ENCODE measurements around the gene TRPT1.

Gene TRPT1

DNA sequence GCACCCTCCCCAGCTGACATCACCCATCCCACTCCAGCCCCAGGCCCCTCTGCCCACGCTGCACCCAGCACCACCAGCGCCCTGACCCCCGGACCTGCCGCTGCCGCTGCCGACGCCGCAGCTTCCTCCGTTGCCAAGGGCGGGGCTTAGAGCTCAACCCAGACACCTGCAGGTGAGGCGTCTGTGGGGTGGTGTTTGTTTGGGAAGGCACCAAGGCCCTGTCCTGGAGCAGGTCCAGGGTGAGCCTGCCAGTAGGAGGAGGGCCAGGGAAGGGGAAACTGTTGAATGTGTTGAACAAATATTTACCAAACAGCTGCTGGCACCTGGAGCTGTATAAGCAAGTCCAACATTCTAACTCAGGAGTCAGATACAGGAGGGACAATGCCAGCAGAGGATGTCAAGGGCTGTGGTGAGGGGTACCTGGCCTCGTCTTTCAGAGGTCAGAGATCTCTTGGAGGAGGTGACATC lies 11.5 kb upstream of the TRPT1 start:
- no peaks in the 10 kb centered on the region for H3K9me3 Mint-ChIP-seq
- ATAC-seq (replicated peaks; ENCODE audit: extremely low read depth, poor library complexity, severe bottlenecking): no peak
- DNase-seq (ENCODE audit: low spot score in 2 of 2): no peak
- no peaks in the 10 kb centered on the region for H3K27me3 Mint-ChIP-seq
- peaks cover 24% of the 10 kb centered on the region for H3K4me1 Mint-ChIP-seq
- no peak overlapping the region for H3K27ac Mint-ChIP-seq (ENCODE audit: low read depth)
- peak overlapping the region; percentile 20 for H3K4me3 Mint-ChIP-seq
- peaks cover 27% of the 10 kb centered on the region for H3K36me3 Mint-ChIP-seq (ENCODE audit: insufficient read depth)

DNA sequence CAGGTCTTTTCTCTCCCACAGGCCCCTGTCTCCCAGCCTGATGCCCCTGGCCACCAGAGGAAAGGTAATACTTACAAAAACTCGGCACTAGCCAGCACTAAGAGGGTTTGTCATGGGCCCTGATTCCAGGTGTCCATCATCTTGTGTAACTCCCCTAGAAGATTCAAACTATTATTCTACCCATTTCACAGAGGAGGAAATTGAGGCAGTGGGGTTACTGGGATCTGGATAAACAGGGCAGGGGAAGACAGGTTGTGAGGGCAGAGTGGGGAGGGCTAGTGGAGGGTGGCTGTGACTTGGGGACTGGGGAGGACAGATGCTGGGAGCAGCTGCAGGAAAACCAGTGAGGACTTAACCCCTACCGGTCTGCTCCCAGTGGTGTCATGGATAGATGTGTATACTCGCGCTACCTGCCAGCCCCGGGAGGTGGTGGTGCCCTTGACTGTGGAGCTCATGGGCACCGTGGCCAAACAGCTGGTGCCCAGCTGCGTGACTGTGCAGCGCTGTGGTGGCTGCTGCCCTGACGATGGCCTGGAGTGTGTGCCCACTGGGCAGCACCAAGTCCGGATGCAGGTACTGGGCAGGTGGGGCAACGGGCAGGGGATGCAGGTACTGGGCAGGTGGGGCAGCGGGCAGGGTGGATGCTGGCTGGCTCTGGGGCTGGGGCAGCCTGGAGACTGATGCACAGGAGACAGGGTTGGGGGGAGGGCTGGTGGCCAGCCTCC lies 9.6 kb upstream of the TRPT1 start:
- peaks cover 25% of the 10 kb centered on the region for H3K4me1 Mint-ChIP-seq
- no peaks in the 10 kb centered on the region for H3K27me3 Mint-ChIP-seq
- ATAC-seq (replicated peaks; ENCODE audit: extremely low read depth, poor library complexity, severe bottlenecking) (no peak), DNase-seq (ENCODE audit: low spot score in 2 of 2) (no peak)
- peak overlapping the region; percentile 10 for H3K27ac Mint-ChIP-seq (ENCODE audit: low read depth)
- H3K4me3 Mint-ChIP-seq: peak overlapping the region; percentile 77
- peaks cover 14% of the 10 kb centered on the region for H3K36me3 Mint-ChIP-seq (ENCODE audit: insufficient read depth)
- no peaks in the 10 kb centered on the region for H3K9me3 Mint-ChIP-seq

DNA sequence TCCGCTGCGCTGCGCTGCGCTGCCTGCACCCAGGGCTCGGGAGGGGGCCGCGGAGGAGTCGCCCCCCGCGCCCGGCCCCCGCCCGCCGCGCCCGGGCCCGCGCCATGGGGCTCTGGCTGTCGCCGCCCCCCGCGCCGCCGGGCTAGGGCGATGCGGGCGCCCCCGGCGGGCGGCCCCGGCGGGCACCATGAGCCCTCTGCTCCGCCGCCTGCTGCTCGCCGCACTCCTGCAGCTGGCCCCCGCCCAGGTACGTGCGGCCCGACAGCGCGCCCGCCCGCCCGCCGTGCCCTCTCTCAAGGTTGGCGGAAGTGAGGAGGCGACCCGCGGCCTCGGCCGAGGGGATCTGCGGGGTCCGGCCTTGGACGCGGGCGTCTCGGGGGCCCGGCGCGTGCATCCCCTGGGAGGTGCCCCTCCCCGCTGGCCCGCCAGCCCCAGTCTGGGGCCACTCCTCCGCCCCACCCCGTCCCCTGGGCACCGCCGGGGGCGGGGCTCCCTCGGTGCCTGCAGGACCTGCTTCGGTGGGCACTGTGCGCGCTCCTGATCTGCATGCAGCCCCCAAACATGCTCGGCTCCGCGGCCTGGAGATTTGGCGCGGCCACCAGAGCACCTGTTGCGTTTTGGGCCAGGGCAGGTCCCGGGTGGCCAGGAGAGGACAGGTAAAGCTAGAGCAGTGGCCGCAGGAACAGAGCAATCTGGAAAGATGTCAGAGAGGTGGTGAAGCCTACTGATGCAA lies 8.8 kb upstream of the TRPT1 start:
- Mint-ChIP-seq H3K4me1 (peaks cover 21% of the 10 kb centered on the region), H3K9me3 (no peaks in the 10 kb centered on the region), H3K27me3 (no peaks in the 10 kb centered on the region), H3K4me3 (peak overlapping the region; percentile 77), H3K36me3 (ENCODE audit: insufficient read depth) (peaks cover 12% of the 10 kb centered on the region), H3K27ac (ENCODE audit: low read depth) (peak overlapping the region; percentile 10)
- ATAC-seq (replicated peaks; ENCODE audit: extremely low read depth, poor library complexity, severe bottlenecking) (peak; percentile 68), DNase-seq (ENCODE audit: low spot score in 2 of 2) (no peak)

DNA sequence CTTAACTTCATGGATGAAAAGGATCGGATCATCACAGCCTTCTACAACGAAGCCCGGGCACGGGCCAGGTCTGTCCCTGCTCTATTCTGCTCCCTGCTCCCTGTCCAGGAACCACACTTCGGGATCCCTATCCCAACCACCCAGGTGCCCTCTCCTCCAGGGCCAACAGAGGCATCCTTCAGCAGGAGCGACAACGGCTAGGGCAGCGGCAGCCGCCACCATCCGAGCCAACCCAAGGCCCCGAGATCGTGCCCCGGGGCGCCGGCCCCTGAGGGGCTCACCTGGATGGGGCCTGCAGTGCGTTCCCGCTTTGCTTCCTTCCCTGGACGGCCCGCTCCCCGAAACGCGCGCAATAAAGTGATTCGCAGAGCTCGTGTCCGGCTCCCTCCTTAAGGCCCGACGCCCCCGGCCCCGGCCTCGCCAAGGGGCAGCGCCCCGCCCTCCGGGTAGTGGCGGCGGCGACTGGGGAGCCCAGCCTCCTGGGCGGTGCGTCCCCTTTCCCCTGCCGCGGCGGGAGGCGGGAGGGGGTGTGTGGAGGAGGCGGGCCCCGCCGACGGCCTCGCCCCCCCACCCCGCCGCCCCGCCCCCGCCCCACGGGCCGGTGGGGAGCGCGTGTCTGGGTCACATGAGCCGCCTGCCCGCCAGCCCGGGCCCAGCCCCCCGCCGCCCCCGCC lies 8.1 kb upstream of the TRPT1 start, which contains the start of gene VEGFB:
Gene VEGFB (plus strand): TSS at position 672 of the 674 bp plus-strand sequence. CDS start 250 bp downstream, outside the sequence.
- Mint-ChIP-seq H3K27ac (ENCODE audit: low read depth) (peak within 1 kb of the TSS; percentile 10), H3K4me3 (peak within 1 kb of the TSS; percentile 85), H3K4me1 (peaks cover 27% of the 10 kb centered on the region), H3K27me3 (no peaks in the 10 kb centered on the region), H3K9me3 (no peaks in the 10 kb centered on the region), H3K36me3 (ENCODE audit: insufficient read depth) (peaks cover 10% of the 10 kb centered on the region)
- DNase-seq (ENCODE audit: low spot score in 2 of 2): no peak
- ATAC-seq (replicated peaks; ENCODE audit: extremely low read depth, poor library complexity, severe bottlenecking): peak; percentile 25

DNA sequence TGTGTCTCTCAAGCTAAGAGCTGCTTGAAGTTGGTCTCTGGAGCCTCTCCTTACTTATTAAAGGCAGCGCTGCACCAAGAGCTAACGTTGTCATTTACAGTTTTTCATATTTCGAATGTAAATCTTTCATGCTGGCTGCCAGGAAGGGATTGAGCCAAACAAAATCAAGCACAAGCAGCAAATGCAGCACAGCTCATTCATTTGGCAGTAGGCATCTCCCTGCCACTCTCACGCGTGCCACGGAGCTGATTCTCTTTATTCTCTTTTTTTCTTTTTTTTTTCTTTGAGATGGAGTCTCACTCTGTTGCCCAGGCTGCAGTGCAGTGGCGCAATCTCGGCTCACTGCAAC lies 7.0 kb upstream of the TRPT1 start:
- DNase-seq (ENCODE audit: low spot score in 2 of 2): no peak
- Mint-ChIP-seq H3K9me3 (no peaks in the 10 kb centered on the region), H3K36me3 (ENCODE audit: insufficient read depth) (peaks cover 8% of the 10 kb centered on the region), H3K4me1 (peaks cover 27% of the 10 kb centered on the region), H3K27ac (ENCODE audit: low read depth) (no peak overlapping the region), H3K27me3 (no peaks in the 10 kb centered on the region), H3K4me3 (peak overlapping the region; percentile 85)
- no peak for ATAC-seq (replicated peaks; ENCODE audit: extremely low read depth, poor library complexity, severe bottlenecking)

DNA sequence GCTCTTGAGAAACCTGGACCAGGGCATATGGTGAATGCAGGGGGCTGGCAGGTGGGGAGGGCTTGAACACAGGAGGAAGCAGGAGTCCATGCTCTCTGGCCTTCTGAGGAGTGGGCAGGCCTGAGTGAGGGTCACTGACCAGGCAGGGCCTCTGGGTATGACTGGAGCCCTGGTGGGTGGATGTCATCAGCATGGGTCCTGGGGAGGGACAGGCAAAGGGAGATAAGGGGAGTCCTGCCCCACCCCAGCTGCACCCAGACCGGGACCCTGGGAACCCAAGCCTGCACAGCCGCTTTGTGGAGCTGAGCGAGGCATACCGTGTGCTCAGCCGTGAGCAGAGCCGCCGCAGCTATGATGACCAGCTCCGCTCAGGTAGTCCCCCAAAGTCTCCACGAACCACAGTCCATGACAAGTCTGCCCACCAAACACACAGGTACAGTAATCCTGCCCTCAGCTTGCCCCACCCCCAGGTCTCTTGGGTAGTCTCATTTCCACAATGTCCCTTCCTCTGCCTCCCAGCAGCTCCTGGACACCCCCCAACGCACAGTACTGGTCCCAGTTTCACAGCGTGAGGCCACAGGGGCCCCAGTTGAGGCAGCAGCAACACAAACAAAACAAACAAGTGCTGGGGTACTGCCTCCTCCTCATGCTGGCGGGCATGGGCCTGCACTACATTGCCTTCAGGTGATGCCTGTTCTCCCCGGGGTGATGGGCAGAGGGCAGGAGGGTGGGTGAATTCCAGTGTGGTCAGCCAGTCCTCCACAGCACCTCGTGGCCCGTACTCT lies 6.4 kb upstream of the TRPT1 start:
- Mint-ChIP-seq H3K27me3 (no peaks in the 10 kb centered on the region), H3K27ac (ENCODE audit: low read depth) (peak overlapping the region; percentile 13), H3K9me3 (no peaks in the 10 kb centered on the region), H3K4me3 (peak overlapping the region; percentile 85), H3K4me1 (peaks cover 33% of the 10 kb centered on the region), H3K36me3 (ENCODE audit: insufficient read depth) (peaks cover 8% of the 10 kb centered on the region)
- ATAC-seq (replicated peaks; ENCODE audit: extremely low read depth, poor library complexity, severe bottlenecking) (no peak), DNase-seq (ENCODE audit: low spot score in 2 of 2) (no peak)

DNA sequence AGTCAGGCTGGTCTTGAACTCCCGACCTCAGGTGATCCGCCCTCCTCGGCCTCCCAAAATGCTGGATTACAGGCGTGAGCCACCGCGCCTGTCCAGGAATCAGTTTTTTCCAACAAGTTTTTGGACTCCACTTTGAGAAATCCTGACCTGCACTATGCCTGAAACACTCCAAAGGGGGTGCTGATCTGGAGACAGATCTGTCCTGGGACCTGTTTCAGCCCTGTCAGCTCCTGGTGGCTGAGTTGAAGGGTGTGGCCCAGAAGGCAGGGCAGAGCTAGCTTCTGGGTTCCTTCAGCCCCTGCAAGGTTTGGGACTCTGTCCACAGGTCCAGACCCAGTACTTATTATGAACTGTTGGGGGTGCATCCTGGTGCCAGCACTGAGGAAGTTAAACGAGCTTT lies 5.6 kb upstream of the TRPT1 start:
- H3K36me3 Mint-ChIP-seq (ENCODE audit: insufficient read depth): peaks cover 9% of the 10 kb centered on the region
- H3K9me3 Mint-ChIP-seq: no peaks in the 10 kb centered on the region
- no peaks in the 10 kb centered on the region for H3K27me3 Mint-ChIP-seq
- peaks cover 41% of the 10 kb centered on the region for H3K4me1 Mint-ChIP-seq
- DNase-seq (ENCODE audit: low spot score in 2 of 2) (no peak), ATAC-seq (replicated peaks; ENCODE audit: extremely low read depth, poor library complexity, severe bottlenecking) (no peak)
- H3K27ac Mint-ChIP-seq (ENCODE audit: low read depth): peak overlapping the region; percentile 41
- H3K4me3 Mint-ChIP-seq: peak overlapping the region; percentile 85

DNA sequence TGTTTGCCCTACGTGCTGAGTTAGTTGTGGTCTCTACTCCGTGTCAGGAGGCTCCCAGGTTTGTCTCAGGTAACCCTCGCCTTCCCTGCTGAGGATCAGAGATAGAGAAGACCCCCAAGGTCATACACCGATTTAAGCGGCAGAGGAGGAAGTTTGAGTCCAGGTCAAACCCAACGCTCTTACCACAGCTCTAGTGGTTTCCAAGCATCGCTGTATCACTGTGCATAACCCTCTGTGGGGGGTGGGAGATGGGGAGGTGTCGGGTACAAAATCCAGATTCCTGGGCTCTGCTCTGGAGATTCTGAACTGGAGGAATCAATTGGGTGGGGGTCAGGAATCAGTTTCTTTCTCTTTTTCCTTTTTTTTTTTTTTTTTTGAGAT lies 5.0 kb upstream of the TRPT1 start:
- H3K36me3 Mint-ChIP-seq (ENCODE audit: insufficient read depth): peaks cover 10% of the 10 kb centered on the region
- peaks cover 42% of the 10 kb centered on the region for H3K4me1 Mint-ChIP-seq
- peak overlapping the region; percentile 85 for H3K4me3 Mint-ChIP-seq
- DNase-seq (ENCODE audit: low spot score in 2 of 2): no peak
- no peak for ATAC-seq (replicated peaks; ENCODE audit: extremely low read depth, poor library complexity, severe bottlenecking)
- no peaks in the 10 kb centered on the region for H3K27me3 Mint-ChIP-seq
- no peaks in the 10 kb centered on the region for H3K9me3 Mint-ChIP-seq
- H3K27ac Mint-ChIP-seq (ENCODE audit: low read depth): peak overlapping the region; percentile 41

DNA sequence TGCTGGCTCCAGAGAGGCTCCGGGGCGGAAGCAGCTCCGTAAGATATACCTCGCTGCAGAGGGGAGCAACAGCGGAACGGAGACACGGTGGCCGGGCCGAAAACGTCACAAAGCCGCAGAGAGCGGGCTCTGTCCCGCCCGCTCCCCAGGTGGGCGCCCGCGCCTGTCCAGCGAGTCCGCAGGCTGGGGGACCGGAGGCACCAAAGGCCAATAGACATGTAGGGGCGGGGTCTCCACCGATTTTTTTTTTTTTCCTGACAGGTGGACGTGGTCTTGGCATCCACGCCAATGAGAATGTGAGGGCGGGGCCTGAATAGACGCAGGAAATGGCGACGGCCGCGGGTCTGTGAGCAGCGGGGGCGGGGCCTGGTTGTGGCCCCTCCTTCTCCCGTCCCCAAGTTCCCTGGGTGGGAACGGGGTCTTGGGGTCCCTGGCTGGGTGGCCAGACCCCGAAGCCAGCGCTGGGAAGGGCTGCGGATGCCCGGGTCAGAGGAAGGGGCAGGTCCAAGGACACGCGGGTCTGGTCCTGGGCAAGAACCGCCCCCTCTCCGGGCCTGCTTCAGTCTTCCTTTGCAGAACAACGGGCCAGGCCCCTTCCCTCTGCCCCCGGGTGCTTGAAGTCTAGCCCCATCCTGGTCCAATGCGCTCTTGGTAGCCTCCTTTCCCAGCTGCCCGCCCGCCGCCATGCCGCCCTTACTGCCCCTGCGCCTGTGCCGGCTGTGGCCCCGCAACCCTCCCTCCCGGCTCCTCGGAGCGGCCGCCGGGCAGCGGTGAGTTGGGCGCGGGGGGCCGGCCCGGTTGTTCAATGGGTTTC lies 4.4 kb upstream of the TRPT1 start, which contains the start of gene DNAJC4:
Gene DNAJC4 (plus strand): TSS at position 378 of the 814 bp plus-strand sequence. CDS start 307 bp downstream, at position 685.
- Mint-ChIP-seq H3K4me3 (peak within 1 kb of the TSS; percentile 85), H3K27ac (ENCODE audit: low read depth) (peak within 1 kb of the TSS; percentile 95), H3K27me3 (no peaks in the 10 kb centered on the region), H3K9me3 (no peaks in the 10 kb centered on the region), H3K4me1 (peaks cover 44% of the 10 kb centered on the region), H3K36me3 (ENCODE audit: insufficient read depth) (peaks cover 6% of the 10 kb centered on the region)
- peak; percentile 80 for DNase-seq (ENCODE audit: low spot score in 2 of 2)
- ATAC-seq (replicated peaks; ENCODE audit: extremely low read depth, poor library complexity, severe bottlenecking): peak; percentile 47

DNA sequence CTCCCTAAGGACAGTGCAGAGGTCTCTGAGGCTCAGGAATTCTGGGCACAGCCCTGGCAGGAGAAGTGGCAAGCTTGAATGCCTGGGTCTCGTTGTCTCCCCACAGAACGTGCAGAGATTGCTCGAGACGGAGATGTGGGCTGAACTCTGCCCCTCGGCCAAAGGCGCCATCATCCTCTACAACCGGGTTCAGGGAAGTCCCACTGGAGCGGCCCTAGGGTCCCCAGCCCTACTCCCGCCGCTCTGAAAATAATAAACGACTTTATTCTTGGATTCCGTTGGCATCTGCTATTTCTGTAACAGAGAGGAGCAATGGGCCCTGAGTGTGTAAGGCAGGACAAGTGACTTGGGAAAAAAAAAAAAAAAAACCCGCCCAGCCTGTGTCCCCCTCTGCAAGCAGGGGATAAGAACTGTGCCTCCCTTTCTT lies 3.8 kb upstream of the TRPT1 start:
- ATAC-seq (replicated peaks; ENCODE audit: extremely low read depth, poor library complexity, severe bottlenecking) (no peak), DNase-seq (ENCODE audit: low spot score in 2 of 2) (no peak)
- no peaks in the 10 kb centered on the region for H3K9me3 Mint-ChIP-seq
- H3K4me1 Mint-ChIP-seq: peaks cover 43% of the 10 kb centered on the region
- no peaks in the 10 kb centered on the region for H3K27me3 Mint-ChIP-seq
- peaks cover 9% of the 10 kb centered on the region for H3K36me3 Mint-ChIP-seq (ENCODE audit: insufficient read depth)
- peak overlapping the region; percentile 95 for H3K27ac Mint-ChIP-seq (ENCODE audit: low read depth)
- peak overlapping the region; percentile 85 for H3K4me3 Mint-ChIP-seq

DNA sequence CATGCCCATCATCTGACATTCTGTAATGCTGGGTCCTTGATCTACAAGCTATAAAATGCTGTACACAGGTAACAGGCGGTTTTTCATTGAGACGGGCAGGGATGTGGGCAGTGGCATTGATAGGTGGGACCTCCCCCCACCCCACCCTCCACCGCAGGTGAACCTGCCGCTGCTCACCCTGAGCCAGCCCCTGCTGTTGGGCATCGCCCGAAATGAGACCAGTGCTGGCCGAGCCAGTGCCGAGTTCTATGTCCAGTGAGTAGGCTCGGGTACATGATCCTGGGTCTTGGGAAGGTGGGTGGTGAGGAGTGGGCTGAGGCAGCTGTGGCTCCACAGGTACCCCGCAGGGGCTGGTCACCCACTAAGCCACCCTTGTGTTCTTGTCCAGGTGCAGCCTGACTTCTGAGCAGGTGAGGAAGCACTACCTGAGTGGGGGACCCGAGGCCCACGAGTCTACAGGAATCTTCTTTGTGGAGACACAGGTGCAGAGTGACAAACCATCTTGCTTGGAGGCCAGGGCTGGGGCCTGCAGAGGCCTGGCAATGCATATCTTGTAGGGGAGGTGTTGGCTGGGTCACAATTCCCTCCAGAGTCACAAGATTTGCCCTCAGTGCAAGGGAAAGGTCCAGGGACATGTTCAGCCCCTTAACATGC lies 3.2 kb upstream of the TRPT1 start:
- H3K27ac Mint-ChIP-seq (ENCODE audit: low read depth): no peak overlapping the region
- peaks cover 11% of the 10 kb centered on the region for H3K36me3 Mint-ChIP-seq (ENCODE audit: insufficient read depth)
- ATAC-seq (replicated peaks; ENCODE audit: extremely low read depth, poor library complexity, severe bottlenecking) (no peak), DNase-seq (ENCODE audit: low spot score in 2 of 2) (no peak)
- no peaks in the 10 kb centered on the region for H3K9me3 Mint-ChIP-seq
- H3K27me3 Mint-ChIP-seq: no peaks in the 10 kb centered on the region
- peaks cover 43% of the 10 kb centered on the region for H3K4me1 Mint-ChIP-seq
- peak overlapping the region; percentile 88 for H3K4me3 Mint-ChIP-seq
